ENCODE data around the gene RAB25.

DNA sequence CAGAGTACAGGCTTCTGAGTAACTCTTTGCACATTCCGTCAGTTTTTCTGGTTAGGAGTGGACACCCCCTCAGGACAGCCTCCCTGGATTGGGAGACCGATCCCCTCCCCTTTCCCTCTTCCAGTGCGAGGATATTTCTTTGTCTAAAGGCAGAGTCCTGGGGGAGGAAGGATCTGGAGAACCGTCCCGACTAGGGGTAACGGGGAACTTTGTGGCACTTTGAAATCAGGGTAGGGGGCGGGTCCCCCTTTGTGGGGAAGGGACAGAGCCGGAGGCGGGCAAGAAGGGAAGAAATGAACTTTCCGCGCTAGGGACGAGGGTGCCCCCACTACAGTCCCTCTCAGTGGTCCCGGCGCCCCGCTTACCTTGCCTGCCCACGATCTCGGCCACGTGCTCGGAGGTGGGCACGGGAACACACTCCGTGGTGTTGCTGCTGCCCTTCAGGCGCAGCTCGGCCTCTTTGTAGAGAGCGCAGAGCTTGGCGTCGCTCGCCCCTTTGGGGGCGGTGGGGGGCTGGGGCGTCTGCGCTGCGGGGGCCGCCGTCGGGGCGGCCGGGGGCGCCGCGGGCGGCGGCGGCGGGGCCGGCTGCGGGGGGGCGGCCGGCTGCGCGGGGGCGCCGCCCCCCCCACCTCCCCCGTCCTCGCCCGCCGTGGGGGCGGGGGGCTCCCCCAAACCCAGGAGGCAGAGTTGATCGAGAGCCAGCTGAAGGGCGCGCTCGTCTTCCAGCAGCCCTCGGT is 20.4 kb downstream of the RAB25 start:
- TF ChIP-seq, protein P1, sequence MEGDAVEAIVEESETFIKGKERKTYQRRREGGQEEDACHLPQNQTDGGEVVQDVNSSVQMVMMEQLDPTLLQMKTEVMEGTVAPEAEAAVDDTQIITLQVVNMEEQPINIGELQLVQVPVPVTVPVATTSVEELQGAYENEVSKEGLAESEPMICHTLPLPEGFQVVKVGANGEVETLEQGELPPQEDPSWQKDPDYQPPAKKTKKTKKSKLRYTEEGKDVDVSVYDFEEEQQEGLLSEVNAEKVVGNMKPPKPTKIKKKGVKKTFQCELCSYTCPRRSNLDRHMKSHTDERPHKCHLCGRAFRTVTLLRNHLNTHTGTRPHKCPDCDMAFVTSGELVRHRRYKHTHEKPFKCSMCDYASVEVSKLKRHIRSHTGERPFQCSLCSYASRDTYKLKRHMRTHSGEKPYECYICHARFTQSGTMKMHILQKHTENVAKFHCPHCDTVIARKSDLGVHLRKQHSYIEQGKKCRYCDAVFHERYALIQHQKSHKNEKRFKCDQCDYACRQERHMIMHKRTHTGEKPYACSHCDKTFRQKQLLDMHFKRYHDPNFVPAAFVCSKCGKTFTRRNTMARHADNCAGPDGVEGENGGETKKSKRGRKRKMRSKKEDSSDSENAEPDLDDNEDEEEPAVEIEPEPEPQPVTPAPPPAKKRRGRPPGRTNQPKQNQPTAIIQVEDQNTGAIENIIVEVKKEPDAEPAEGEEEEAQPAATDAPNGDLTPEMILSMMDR (IDR thresholded peaks at IDR 0.05), result no peak
- no peak for TF ChIP-seq POLR2AphosphoS5 (IDR thresholded peaks at IDR 0.05)
- TF ChIP-seq POLR2A (IDR thresholded peaks at IDR 0.05), result no peak
- TF ChIP-seq EP300 (IDR thresholded peaks at IDR 0.05), result no peak
